Mesenchymal stem cell (in vitro differentiated cells and primary cell): Measurements from ENCODE around the gene CLIC3.

ENCODE experiments used
- DNase-seq: peaks from one replicate; pipeline ENCODE4 v3.0.0-alpha.2; 2013
- H2AFZ ChIP-seq: one replicate; pipeline ENCODE4 v1.6.1; 2013; ENCODE audit warnings: low read depth, mild to moderate bottlenecking, control low read depth, inconsistent platforms, low read length, moderate library complexity
- H2AK5ac ChIP-seq: 2 replicates; pipeline ENCODE4 v1.6.1; 2013; ENCODE audit warnings: low read length, moderate library complexity, mild to moderate bottlenecking, inconsistent platforms; ENCODE audit not compliant: severe bottlenecking
- H2BK120ac ChIP-seq: one replicate; pipeline ENCODE4 v1.6.1; 2013; ENCODE audit warnings: low read depth, mild to moderate bottlenecking, inconsistent platforms, low read length, moderate library complexity
- H2BK12ac ChIP-seq, 2 experiments: one replicate each; pipeline ENCODE4 v1.6.1; 2013; ENCODE audit warnings: inconsistent platforms in 2 of 2, low read length in 2 of 2, mild to moderate bottlenecking in 2 of 2, moderate library complexity in 2 of 2, control low read depth in 1 of 2
- H2BK15ac ChIP-seq: one replicate; pipeline ENCODE4 v1.6.1; 2013; ENCODE audit warnings: mild to moderate bottlenecking, low read depth, inconsistent platforms; ENCODE audit not compliant: poor library complexity, severe bottlenecking
- H2BK5ac ChIP-seq: 2 replicates; pipeline ENCODE4 v1.6.1; 2013; ENCODE audit warnings: low read depth, mild to moderate bottlenecking, low read length, control low read depth, inconsistent platforms; ENCODE audit not compliant: poor library complexity, severe bottlenecking
- H3K14ac ChIP-seq, 2 experiments: one replicate each; pipeline ENCODE4 v1.6.1; 2013; ENCODE audit warnings: inconsistent platforms in 2 of 2, low read length in 2 of 2, control low read depth in 1 of 2, mild to moderate bottlenecking in 1 of 2, moderate library complexity in 1 of 2
- H3K18ac ChIP-seq, 2 experiments: one replicate each; pipeline ENCODE4 v1.6.1; 2013; ENCODE audit warnings: inconsistent platforms in 2 of 2, low read length in 2 of 2, control low read depth in 1 of 2, low read depth in 1 of 2, mild to moderate bottlenecking in 1 of 2
- H3K23ac ChIP-seq, 2 experiments: one replicate each; pipeline ENCODE4 v1.6.1; 2013; ENCODE audit warnings: inconsistent platforms in 2 of 2, low read length in 2 of 2, mild to moderate bottlenecking in 2 of 2, moderate library complexity in 2 of 2, control low read depth in 1 of 2
- H3K27ac ChIP-seq: 2 replicates; pipeline ENCODE4 v1.5.1; 2013; ENCODE audit warnings: mild to moderate bottlenecking, moderate library complexity, low read length, control low read depth, inconsistent platforms; ENCODE audit not compliant: poor library complexity, severe bottlenecking
- H3K27me3 ChIP-seq, 2 experiments: 2 replicates each; pipeline versions ENCODE4 v1.6.1 to v1.7.0; 2013; ENCODE audit warnings: low read length in 2 of 2, mild to moderate bottlenecking in 2 of 2, moderate library complexity in 2 of 2, control low read depth in 1 of 2, inconsistent platforms in 1 of 2; ENCODE audit not compliant: control insufficient read depth in 1 of 2, insufficient read depth in 1 of 2
- H3K36me3 ChIP-seq, 2 experiments: 2 replicates each; pipeline versions ENCODE4 v1.6.1 to v1.7.0; 2013; ENCODE audit warnings: low read length in 2 of 2, control low read depth in 1 of 2, inconsistent platforms in 1 of 2, low read depth in 1 of 2, mild to moderate bottlenecking in 1 of 2; ENCODE audit not compliant: insufficient read depth in 2 of 2, control insufficient read depth in 1 of 2
- H3K4ac ChIP-seq, 2 experiments: one replicate each; pipeline ENCODE4 v1.6.1; 2013; ENCODE audit warnings: inconsistent platforms in 2 of 2, low read length in 2 of 2, mild to moderate bottlenecking in 2 of 2, moderate library complexity in 2 of 2, control low read depth in 1 of 2, low read depth in 1 of 2
- H3K4me1 ChIP-seq: 2 replicates; pipeline ENCODE4 v1.6.1; 2013; ENCODE audit warnings: low read depth, low read length, control low read depth; ENCODE audit not compliant: control insufficient read depth, insufficient read depth
- H3K4me2 ChIP-seq: 2 replicates; pipeline ENCODE4 v1.6.1; 2013; ENCODE audit warnings: low read length, mild to moderate bottlenecking, inconsistent platforms; ENCODE audit not compliant: poor library complexity, severe bottlenecking
- H3K4me3 ChIP-seq, 2 experiments: 2 replicates each; pipeline versions ENCODE4 v1.5.1 to v1.7.0; 2013; ENCODE audit warnings: low read length in 2 of 2, mild to moderate bottlenecking in 2 of 2, control low read depth in 1 of 2, low read depth in 1 of 2; ENCODE audit not compliant: insufficient read depth in 1 of 2
- H3K79me1 ChIP-seq: replicated peaks from 2 replicates; pipeline ENCODE4 v1.6.1; 2013; ENCODE audit warnings: mild to moderate bottlenecking, control low read depth, low read length, inconsistent platforms; ENCODE audit not compliant: poor library complexity, severe bottlenecking
- H3K9ac ChIP-seq: 2 replicates; pipeline ENCODE4 v1.7.0; 2013; ENCODE audit warnings: mild to moderate bottlenecking, low read length, moderate library complexity
- H3K9me3 ChIP-seq: 2 replicates; pipeline ENCODE4 v1.7.0; 2013; ENCODE audit warnings: mild to moderate bottlenecking, low read length; ENCODE audit not compliant: control insufficient read depth
- H4K8ac ChIP-seq: one replicate; pipeline ENCODE4 v1.6.1; 2013; ENCODE audit warnings: inconsistent platforms, mild to moderate bottlenecking, low read length, moderate library complexity
- H4K91ac ChIP-seq: one replicate; pipeline ENCODE4 v1.6.1; 2013; ENCODE audit warnings: mild to moderate bottlenecking, low read length, inconsistent platforms
- WGBS: methylation state at CpG from one replicate; pipeline ENCODE4 v1.1.7; 2013; ENCODE audit warnings: mixed read lengths; 5-methylcytosine and 5-hydroxymethylcytosine counted together

The CLIC3 gene

GRCh38 chr9:136947955-136948510 lies 48.3 kb downstream of the CLIC3 start:
- H3K4me1 ChIP-seq = peaks cover 31% of the 10 kb centered on the region
- no peak overlapping the region for H3K23ac ChIP-seq
- no peak overlapping the region for H3K9ac ChIP-seq
- H2BK120ac ChIP-seq = no peak overlapping the region
- H3K79me1 ChIP-seq = no peaks in the 10 kb centered on the region
- H3K27ac ChIP-seq = no peak overlapping the region
- no peaks in the 10 kb centered on the region for H3K27me3 ChIP-seq
- no peak overlapping the region for H2BK15ac ChIP-seq
- WGBS = 63% methylated on average over 13 of the region's 15 CpGs
- no peak overlapping the region for H3K18ac ChIP-seq
- peak; percentile 23 for DNase-seq
- no peak overlapping the region for H4K8ac ChIP-seq
- no peak overlapping the region for H4K91ac ChIP-seq
- no peak overlapping the region for H3K14ac ChIP-seq
- peak overlapping the region in 1 of 2 experiments; percentile 24 for H2BK12ac ChIP-seq
- no peak overlapping the region for H3K4ac ChIP-seq
- H3K4me3 ChIP-seq = no peak overlapping the region
- H3K9me3 ChIP-seq = no peaks in the 10 kb centered on the region
- no peak overlapping the region for H3K4me2 ChIP-seq
- no peak overlapping the region for H2BK5ac ChIP-seq
- no peak overlapping the region for H2AK5ac ChIP-seq
- H3K36me3 ChIP-seq = peaks cover 0 to 9% of the 10 kb centered on the region in 2 experiments
- H2AFZ ChIP-seq = no peak overlapping the region

DNA sequence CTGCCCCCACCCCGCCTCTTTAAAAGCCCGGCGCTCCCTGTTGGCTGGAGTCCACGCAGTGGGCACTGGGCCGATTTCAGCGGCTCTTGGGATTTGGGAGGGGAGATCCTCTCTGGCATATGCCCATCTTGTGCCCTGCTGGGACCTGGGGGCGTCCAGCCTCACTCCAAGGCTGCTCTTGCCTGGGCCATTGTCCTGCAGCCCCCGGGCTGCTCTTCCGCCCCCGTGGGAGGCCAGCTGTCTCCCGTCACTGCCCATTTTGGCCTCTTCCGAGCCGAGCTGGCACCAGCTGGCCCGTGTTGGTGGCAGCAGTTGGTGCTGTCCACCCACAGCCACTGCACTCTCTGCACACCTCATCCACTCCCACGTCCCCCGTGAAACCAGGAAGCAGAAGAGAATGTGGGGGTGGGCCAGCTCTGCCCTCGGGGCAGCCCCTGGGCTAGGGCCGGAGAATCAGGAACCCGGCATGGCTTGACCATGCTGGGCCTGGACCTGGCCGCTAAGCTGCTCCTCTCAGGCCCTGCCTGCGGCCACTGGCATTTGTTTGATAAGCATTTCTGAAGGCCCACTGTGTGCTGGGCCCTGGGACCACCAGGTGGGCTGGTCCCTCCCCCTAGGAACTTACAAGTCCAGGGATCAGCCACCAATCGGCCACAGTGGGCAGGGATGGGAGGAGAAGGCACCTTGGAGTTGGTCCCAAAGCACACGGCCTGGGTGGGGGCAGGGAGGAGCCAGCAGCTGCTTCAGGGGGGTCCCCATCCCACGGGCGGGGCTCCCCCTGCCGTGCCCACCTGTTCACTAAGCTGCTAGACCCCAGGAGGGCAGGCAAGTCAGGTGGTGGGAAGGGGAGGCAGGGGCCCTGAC lies 49.1 kb downstream of the CLIC3 start:
- H3K23ac ChIP-seq = no peak overlapping the region
- H3K27ac ChIP-seq = no peak overlapping the region
- H3K4me3 ChIP-seq = peak overlapping the region in 1 of 2 experiments; percentile 30
- H2BK15ac ChIP-seq = no peak overlapping the region
- H3K36me3 ChIP-seq = peaks cover 7 to 17% of the 10 kb centered on the region in 2 experiments
- H4K8ac ChIP-seq = no peak overlapping the region
- H3K27me3 ChIP-seq = no peaks in the 10 kb centered on the region
- no peak overlapping the region for H2BK5ac ChIP-seq
- H4K91ac ChIP-seq = no peak overlapping the region
- H3K4me1 ChIP-seq = peaks cover 39% of the 10 kb centered on the region
- H3K14ac ChIP-seq = no peak overlapping the region
- no peak overlapping the region for H2AK5ac ChIP-seq
- H3K9ac ChIP-seq = no peak overlapping the region
- H2BK12ac ChIP-seq = peak overlapping the region in 1 of 2 experiments; percentile 57
- H3K4me2 ChIP-seq = no peak overlapping the region
- H3K18ac ChIP-seq = no peak overlapping the region
- H3K4ac ChIP-seq = no peak overlapping the region
- H3K79me1 ChIP-seq = peaks cover 3% of the 10 kb centered on the region
- DNase-seq = no peak
- WGBS = 82% methylated on average over 21 of the region's 26 CpGs
- no peak overlapping the region for H2BK120ac ChIP-seq
- H3K9me3 ChIP-seq = no peaks in the 10 kb centered on the region
- H2AFZ ChIP-seq = no peak overlapping the region

DNA sequence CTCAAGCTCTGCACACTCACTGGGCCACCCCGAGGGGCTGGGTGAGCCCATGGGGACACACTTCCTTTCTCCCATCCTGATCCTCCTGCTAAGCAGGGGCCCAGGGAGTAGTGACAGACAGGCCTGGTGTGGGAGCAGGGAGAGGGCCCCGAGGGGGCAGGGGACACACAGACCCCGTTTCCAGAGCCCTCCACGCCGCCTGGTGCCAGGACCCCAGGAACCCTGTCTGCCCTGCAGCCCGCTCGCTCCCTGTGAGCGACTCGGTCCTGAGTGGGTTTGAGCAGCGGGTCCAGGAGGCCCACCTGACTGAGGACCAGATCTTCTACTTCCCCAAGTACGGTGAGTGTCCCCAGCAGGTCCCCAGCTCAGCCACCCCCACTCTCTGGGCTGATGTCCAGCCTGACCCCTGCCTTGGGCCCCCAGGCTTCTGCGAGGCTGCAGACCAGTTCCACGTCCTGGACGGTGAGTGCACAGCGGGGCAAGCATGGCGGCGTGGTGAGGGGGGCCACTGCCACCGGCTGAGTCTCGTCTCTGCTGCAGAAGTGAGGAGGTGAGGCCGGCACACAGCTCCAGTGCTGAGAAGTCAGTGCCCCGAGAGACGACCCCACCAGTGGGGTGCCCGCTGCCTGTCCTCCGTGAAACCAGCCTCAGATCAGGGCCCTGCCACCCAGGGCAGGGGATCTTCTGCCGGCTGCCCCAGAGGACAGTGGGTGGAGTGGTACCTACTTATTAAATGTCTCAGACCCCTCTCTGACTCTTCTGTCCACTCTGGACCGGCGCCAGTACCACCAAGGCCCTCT lies 49.9 kb downstream of the CLIC3 start:
- Histone ChIP-seq H3K4ac (no peak overlapping the region), H3K79me1 (peaks cover 8% of the 10 kb centered on the region), H2BK120ac (no peak overlapping the region), H3K27me3 (no peaks in the 10 kb centered on the region), H3K4me2 (no peak overlapping the region), H3K23ac (no peak overlapping the region), H2BK5ac (no peak overlapping the region), H4K91ac (no peak overlapping the region), H4K8ac (no peak overlapping the region), H3K4me1 (peaks cover 44% of the 10 kb centered on the region), H2AFZ (no peak overlapping the region), H3K27ac (no peak overlapping the region), H3K14ac (no peak overlapping the region), H2AK5ac (no peak overlapping the region), H3K4me3 (no peak overlapping the region), H2BK12ac (no peak overlapping the region), H2BK15ac (no peak overlapping the region), H3K9ac (no peak overlapping the region), H3K9me3 (no peaks in the 10 kb centered on the region), H3K18ac (no peak overlapping the region), H3K36me3 (peaks cover 15 to 25% of the 10 kb centered on the region in 2 experiments)
- no peak for DNase-seq
- 89% methylated on average over 24 of the region's 27 CpGs for WGBS
